ENCODE data around the gene PTPRN2. TPM values are rescaled to one million over a fixed set of nuclear protein-coding genes. Genes with fewer than 3 reads are reported as not detected.
"Not testable (repeated sequence)": the region's sequence is repeated elsewhere in the genome, so short reads cannot be mapped to it uniquely, and the experiment has no call there.

Gene PTPRN2
- total and polyA plus RNA-seq, 9 of the 15 experiments (the other 6 are each of a cell fraction or from before 2014, with no cell fraction given), result not detected

DNA sequence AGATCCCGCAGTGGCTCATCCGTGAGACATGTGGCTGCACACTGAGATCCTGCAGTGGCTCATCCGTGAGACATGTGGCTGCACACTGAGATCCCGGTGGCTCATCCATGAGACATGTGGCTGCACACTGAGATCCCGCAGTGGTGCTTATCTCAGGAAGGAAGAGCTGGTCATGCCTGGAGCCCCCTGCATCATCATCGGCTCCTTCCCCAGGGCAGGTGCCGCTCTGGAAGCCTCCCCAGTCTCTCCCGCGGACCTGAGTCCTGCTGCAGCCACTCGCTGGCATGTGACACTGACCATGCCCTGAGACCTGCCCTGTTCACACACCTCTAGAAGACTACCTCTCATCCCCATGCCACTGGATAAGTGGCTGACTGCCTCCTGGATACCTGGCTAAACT is 181.3 kb downstream of the PTPRN2 start (continued):
- no peak for TF ChIP-seq NONO (IDR thresholded peaks at IDR 0.05; ENCODE audit: low read depth in 2 of 2, low read length in 1 of 2)
- TF ChIP-seq FOXJ2 (tag; IDR thresholded peaks at IDR 0.05), result no peak
- no peak for TF ChIP-seq ZNF41 (CRISPR knock-in tag; conservative IDR thresholded peaks at IDR 0.05)
- TF ChIP-seq JUND (IDR thresholded peaks at IDR 0.05; ENCODE audit: borderline replicate concordance, low read depth, low read length), result no peak
- TF ChIP-seq JUND (tag; IDR thresholded peaks at IDR 0.05; ENCODE audit: borderline replicate concordance, low read depth, low read length), result no peak
- TF ChIP-seq DDX20 (tag; IDR thresholded peaks at IDR 0.05; ENCODE audit: low read depth), result no peak

DNA sequence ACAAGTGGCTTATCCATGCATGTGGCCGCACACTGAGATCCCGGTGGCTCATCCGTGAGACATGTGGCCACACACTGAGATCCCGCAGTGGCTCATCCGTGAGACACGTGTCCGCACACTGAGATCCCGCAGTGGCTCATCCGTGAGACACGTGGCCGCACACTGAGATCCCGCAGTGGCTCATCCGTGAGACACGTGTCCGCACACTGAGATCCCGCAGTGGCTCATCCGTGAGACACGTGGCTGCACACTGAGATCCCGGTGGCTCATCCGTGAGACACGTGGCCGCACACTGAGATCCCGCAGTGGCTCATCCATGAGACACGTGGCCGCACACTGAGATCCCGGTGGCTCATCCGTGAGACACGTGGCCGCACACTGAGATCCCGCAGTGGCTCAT is 181.9 kb downstream of the PTPRN2 start:
- H3K4me2 ChIP-seq (ENCODE audit: insufficient read depth, low read length); H3K9me3 ChIP-seq (replicated peaks; ENCODE audit: control insufficient read depth, insufficient read depth, low read depth, low read length); FAIRE-seq; H3K36me3 ChIP-seq (ENCODE audit: control insufficient read depth, insufficient read depth, low read length); H3K9ac ChIP-seq (ENCODE audit: insufficient read depth in 1 of 2, low read depth in 2 of 2, low read length in 2 of 2); H3K27ac ChIP-seq (ENCODE audit: extremely low read depth, low read depth, low read length); H3K4me3 ChIP-seq; H2AFZ ChIP-seq (ENCODE audit: low read depth, low read length); CTCF ChIA-PET (ENCODE audit: low intra/inter-chr PET ratio); BruUV-seq (replicated peaks); intact Hi-C loops (cut with micrococcal nuclease); in situ Hi-C loops (cut with MboI); H3K79me2 ChIP-seq (ENCODE audit: control insufficient read depth, insufficient read depth, low read length); H4K20me1 ChIP-seq (replicated peaks; ENCODE audit: control insufficient read depth, insufficient read depth, low read length); H3K9me1 ChIP-seq (ENCODE audit: control insufficient read depth, insufficient read depth, low read length); H3K4me1 ChIP-seq (replicated peaks in 1 of 2; ENCODE audit: control insufficient read depth in 2 of 2, insufficient read depth in 2 of 2, low read length in 2 of 2); DNase-seq (ENCODE audit: extremely low read depth in 1 of 4, low spot score in 3 of 4); ATAC-seq: not testable (repeated sequence)
- H3K27me3 ChIP-seq (ENCODE audit: control insufficient read depth in 2 of 2, insufficient read depth in 2 of 2, low read length in 2 of 2), result peaks cover 19 to 65% of the 10 kb centered on the region in 2 experiments; a peak in 4 of 5 replicates
- WGBS (ENCODE audit: insufficient coverage, low coverage, missing lambda C conversion rate), result 19% methylated on average over 26 of the region's 30 CpGs
- POLR2A ChIA-PET, result interaction anchor here (0.5 kb wide), 1 partner anchor 9 kb away, joined by 3 read pairs; no protein-coding TSS in a partner anchor
